GM21515 (cell line): ENCODE data around the gene ABCA4.
"Not testable (repeated sequence)": the region's sequence is repeated elsewhere in the genome, so short reads cannot be mapped to it uniquely, and the experiment has no call there.

Experiments
- ATAC-seq: cut with Tn5 transposase; IDR thresholded peaks from one replicate; pipeline ENCODE4 v1.9.1; 2021; ENCODE audit not compliant: unreplicated experiment

Gene ABCA4

GRCh38 chr1:94011709-94012595, 109.0 kb downstream of the ABCA4 start:
- ATAC-seq = no peak

DNA sequence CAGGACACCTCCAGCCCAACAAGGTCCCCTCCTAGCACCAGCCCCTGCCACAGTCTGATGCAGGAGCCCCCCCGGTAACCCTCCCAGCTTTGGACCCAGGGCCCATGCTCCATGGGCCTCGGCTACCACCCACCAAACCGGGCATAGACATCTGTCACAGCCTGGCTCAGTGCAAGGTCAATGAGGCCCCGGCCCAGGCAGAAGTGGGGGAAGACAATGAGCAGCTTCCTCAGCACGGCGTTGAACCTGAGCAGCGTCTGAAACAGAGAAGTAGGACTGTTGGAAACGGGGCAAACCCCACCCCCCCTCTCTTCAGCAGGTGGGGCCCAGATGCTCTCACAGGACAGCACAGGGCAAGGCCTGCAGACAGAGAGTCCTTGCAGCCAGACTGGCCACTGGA, 109.8 kb downstream of the ABCA4 start:
- no peak for ATAC-seq

GRCh38 chr1:94009304-94009703, 111.6 kb downstream of the ABCA4 start:
- ATAC-seq = no peak

DNA sequence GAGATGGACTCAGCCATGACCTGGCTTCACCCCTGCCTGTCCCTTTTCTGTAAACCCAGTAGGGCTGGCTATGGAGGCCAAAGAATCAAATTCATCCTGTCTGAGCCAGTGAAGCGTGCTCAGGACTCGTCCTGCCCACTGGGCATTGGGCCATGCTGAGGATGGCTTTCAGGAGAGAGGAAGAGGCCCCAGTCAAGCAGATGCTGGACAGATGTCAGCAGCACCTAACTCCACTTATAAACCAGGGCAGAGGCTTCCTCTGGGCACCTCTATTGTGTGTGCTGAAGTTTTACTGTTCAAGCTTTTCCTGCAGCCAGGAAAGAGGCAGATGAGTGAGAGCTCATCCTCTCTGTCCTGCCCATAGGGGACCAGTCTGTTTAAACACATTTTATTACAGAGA, 114.3 kb downstream of the ABCA4 start:
- ATAC-seq = no peak

DNA sequence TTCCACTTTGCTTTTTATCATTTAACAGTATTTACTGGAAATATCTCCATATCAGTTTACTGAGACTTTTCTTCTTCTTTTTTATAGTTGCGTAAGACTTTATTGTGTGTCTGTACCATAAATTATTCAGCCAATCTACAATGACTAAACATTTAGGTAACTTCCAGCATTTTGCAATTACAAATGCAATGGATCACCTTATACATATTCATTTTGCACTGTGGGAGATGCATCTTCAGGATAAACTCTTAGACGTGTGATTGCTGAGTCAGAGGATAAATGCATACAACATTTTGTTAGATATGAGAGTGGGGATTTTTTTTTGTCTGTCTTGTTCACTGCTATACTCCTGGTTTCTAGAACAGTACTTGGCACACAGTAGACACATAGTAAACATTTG, 116.0 kb downstream of the ABCA4 start:
- no peak for ATAC-seq

DNA sequence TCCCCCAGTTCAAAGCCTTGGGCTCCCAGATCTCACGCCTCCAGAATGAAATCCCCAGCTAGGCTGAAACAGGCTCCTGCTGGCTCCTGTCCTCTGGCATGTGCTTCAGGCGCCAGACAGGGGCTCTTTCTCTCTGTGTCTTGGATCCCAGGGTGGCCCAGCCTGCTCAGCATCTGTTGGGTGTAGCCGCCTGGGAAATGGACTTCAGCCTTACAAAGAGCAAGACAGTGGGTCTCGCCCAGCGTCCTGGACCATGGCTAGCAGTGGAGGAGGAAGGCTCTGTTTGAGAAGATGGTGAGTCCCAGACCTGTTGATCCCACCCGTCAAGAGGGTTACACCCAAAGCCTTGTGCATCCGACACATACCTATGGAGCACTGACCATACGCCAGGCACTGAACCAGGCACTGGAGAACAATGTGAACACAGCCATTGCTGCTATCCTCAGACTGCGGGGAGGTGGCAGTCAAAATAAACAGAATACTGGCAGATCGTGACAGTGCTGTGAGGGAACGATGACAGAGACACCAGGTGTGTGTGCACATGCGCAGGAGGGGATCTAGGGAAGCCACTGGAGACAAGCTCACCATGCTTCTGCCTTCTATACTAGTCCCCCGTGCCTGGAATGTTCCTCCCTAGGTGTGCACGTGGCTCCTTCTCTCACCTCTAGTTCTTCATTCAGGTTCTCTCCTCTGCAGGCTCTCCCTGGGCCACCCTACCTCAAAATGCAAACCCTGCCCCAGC, 118.7 kb downstream of the ABCA4 start:
- no peak for ATAC-seq

- no peak for ATAC-seq
Observed at GRCh38 chr1:94001397-94002045, 119.4 kb downstream of the ABCA4 start.

- ATAC-seq = no peak
Observed at GRCh38 chr1:94000510-94001282, 120.3 kb downstream of the ABCA4 start.

DNA sequence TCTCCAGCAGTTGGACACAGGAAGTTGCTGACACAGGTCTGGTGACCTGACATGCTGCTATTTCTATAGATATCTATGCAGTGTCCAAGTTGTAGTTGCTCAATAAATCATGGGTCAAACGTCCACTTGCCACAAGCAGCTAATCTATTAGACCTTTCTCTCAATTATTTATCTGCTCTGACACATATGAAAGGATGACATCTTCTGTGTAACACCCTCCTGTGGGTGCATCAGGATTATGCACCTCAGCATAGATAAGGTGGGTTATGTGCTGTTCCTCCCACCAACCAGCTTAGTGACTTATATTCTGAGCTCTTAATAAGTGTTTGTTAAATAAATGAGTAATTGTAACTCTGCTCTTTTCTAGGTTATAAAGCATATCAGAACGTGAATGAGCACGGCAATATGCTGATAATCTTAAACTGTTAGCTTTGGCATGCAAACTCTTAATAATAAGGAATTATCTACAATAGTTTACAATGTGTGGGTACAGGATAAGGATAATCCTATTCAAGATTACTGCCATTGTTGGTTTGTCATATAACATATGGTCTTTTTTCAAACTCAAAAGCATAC, 121.0 kb downstream of the ABCA4 start:
- ATAC-seq = no peak

- ATAC-seq = not testable (repeated sequence)
Observed at GRCh38 chr1:93998532-93998931, 122.4 kb downstream of the ABCA4 start.

DNA sequence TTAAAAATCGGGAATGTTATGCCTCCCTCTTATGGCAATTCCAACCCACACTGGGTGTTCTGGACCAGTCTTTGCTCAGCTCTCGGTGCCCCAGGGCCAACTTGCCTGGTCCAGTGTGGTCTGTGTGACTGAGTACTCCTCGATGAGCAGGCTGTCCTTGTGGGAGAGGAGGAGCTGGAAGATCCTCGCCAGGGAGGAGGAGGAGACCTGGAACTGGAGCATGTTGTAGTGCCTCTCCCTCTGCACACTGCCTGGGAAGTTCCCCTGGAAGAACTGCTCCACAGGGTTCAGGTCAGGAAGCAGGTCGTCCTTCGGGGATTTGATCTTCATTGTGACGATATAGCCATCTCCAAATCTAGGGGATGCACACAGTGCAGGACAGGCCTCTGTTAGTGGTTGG, 123.2 kb downstream of the ABCA4 start:
- no peak for ATAC-seq

GRCh38 chr1:93995837-93996536, 125.0 kb downstream of the ABCA4 start:
- ATAC-seq = no peak

DNA sequence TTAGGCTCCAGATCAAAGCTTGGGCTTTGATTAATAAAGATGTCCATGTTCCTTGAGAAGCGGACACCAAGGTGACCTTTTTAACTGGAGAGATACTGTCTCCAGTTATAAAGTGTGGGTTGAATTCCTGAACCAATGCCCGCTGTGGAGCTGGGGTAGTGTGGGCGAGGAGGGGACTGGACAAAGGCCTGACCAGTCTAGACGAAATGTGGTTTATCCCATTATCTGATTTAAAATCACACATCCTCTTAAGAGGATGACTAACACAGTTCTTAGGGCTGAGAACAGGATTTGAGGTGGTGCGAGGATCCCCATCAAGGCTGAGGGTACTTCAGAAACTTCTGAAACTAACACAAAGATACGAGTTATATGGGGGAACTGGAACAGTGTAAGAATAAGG, 127.2 kb downstream of the ABCA4 start:
- no peak for ATAC-seq

DNA sequence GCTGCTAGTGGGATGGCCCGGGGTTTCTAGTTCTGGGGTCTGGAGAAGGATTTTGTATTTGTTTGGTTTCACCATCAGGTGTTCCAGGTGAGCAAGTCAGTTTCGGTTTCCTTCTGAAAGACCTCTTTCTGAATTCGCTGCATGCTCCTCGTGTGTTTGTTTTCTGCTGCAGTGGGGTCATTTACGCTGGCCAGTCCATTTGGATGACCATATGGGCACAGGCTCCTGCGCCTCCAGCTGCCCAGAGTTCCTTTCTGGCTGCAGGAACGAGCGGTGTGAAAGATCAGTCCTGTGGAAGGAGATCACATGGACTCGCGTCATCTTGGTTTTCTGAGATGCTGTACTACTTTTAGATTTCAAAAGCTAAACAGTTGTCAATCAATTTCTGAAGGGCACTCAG, 128.0 kb downstream of the ABCA4 start:
- no peak for ATAC-seq

DNA sequence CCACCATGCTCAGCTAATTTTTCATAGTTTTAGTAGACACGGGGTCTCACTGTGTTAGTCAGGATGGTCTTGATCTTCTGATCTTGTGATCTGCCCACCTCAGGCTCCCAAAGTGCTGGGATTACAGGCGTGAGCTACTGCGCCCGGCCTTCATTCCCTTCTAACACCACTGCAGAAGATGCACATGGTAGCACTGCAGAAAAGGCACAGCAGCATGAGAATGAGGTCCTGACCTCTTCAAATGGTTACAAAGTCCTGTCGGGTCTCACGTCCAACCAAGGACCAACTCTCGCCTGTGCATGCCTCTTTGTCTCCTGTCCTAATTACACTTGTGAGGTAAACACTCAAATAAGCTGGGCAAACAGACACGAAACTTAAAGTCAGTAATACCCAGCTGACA, 128.8 kb downstream of the ABCA4 start:
- no peak for ATAC-seq

- no peak for ATAC-seq
Observed at GRCh38 chr1:93991271-93991670, 129.7 kb downstream of the ABCA4 start.

- ATAC-seq = not testable (repeated sequence)
Observed at GRCh38 chr1:93990477-93990876, 130.5 kb downstream of the ABCA4 start.

- ATAC-seq = no peak
Observed at GRCh38 chr1:93990010-93990409, 130.9 kb downstream of the ABCA4 start.

- no peak for ATAC-seq
Observed at GRCh38 chr1:93989601-93990000, 131.3 kb downstream of the ABCA4 start.
